Fibroblast of peridontal ligament (primary cell): Measurements from ENCODE around the gene CDH13.

Experiments used
- DNase-seq: peaks from one replicate; pipeline ENCODE4 v3.0.0-alpha.2; 2010; ENCODE audit errors: extremely low read depth

Gene CDH13

DNA sequence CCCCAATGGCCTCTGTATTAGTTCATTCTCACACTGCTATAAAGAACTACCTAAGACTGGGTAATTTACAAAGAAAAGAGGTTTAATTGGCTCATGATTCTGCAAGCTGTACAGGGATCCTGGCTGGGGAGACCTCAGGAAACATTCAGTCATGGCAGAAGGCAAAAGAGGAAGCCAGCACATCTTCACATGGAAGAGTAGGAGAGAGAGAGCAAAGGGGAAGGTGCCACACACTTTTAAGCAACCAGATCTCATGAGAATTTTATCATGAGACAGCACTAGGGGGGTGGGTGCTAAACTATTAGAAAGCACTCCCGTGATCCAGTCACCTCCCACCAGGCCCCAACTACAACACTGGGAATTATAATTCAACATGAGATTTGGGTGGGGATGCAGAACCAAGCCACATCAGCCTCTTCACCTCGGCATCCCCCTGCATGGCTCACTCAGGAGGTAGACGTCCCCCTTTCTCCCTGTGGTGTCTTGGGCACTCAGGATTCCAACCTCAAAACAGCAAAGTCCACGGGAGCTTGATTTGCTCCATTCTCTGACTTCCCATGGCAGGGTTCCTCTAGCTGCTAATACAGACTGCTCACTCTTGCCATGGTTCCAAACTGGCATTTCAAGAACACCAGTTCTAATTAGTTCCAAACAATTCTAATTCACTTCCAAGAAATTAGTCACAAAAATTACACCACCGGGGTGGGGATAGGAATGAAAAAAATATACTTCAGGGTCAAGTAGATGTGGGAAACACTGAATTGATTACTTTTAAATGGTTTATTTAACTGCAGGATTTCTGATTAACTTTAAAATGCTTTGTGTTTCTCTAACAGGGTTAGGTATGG is 977.2 kb downstream of the CDH13 start:
- DNase-seq: peak; percentile 27

DNA sequence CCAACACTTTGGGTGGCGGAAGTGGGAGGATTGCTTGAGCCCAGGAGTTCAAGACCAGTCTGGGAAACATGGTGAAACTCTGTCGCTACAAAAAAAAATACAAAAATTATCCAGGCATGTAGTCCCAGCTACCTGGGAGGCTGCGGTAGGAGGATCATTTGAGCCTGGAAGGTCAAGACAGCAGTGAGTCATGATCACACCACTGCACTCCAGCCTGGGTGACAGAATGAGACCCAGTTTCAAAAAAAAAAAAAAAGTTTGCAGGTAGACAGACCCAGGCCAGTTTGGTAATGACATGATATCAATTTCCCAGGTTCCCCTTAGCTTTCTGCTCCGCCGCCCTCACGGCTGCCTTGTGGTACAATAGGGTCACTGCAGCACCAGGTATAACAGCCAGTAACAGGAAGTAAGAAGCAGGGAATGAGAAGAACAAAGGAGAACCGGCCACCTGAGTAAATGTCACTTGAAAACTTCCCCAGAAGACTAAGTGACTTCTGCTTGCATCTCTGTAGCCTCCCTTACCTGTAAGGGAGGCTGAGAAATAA is 979.8 kb downstream of the CDH13 start:
- no peak for DNase-seq

DNA sequence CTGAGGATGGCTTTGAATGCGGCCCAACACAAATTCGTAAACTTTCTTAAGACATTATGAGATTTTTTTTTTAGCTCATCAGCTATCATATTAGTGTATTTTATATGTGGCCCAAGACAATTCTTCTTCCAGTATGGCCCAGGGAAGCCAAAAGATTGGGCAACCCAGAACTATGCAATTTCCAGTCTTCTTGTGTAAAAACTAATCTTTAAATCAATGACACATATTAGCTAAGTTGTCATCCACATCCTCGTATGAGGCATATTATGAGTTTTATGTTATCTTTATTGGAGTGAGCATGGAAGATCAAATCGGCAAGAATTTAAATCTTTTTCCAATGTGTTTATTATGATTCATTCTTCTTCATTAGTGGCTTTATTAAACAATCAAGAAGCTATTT is 982.4 kb downstream of the CDH13 start:
- DNase-seq: no peak

DNA sequence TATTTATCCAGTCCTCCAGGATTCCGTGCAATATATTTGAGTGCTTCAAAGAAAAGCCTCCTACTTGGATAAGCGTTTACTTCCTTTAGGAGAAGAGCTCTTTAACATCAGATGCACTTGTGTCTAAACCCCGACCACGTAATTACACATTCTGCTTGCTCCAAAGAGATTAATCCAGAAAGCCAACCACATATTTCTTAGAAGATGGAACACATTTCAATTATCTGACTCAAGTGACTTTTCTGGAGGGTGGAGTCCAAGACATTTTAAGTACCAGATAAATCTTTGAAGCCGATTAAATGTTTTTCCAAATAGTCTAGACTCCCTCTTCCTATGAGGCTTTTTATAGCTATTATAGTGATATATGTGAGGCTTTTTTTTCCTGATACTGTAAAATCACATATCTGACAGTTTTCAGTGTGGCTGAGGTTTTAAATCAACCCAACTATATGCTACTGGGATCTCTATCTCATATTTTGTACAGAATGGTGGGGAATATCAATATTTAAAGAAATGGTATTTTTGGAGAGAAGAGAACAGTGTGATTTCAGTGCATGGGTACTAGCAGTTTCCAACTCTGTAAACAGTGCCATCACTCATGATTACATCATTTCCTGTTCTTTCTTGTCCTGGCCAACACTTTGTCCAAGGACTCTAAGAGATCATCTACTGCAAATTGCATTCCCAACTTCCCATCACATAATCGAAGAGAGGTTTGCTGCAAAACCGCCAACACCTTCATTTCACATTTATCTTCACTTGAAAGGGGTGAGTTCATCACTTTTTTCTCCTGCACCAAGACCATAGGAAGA is 988.6 kb downstream of the CDH13 start:
- no peak for DNase-seq

DNA sequence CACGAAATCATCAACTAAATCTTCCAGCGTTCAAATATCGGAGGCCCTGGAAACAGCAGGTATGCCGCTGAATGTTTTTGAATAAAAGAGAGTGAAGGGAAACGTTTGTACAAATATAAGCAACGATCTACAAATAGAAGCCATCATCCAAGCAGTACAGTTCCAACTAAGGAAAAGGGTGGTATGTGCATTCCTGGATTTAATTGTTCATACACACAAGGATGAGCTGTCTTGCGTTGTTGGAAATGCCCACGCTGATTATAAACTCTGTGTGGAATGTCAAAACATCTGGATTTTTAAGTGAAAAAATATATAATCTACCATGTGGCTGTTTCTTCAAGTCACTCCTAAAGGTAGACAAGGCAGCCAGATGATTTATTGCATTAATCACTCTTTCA is 989.2 kb downstream of the CDH13 start:
- DNase-seq: peak; percentile 18

DNA sequence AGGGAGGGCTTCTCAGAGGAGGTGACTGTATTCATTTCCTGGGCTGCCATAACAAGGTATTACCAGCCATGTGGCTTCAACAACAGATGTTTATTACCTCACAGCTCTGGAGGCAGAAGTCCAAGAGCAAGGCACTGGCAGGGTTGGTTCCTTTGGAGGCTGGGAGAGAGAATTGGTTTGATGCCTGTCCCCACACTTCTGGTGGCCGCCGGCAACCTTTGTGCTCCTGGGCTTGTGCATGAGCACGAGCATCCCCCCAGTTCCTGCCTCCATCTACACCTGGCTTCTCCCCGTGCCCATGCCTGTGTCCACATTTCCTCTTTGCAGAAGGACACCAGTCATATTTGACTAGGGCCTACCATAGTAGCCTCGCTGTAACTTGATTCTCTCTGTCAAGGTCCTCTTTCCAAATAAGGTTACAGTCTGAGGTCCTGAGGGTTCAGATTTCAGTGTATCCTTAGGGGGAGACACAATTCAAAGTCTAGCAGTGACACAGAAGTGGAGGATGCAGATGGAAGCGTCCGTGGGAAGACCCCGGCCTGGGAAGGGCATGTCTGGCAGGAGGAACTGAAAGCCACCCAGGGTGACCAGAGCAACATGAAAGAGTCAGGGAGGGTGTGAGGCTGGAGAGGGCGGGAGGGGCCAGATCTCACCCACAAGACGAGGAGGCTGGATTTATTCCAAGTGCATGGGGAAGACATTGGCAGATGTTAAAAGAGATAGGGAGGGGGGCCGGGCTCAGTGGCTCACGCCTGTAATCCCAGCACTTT is 992.8 kb downstream of the CDH13 start:
- no peak for DNase-seq

DNA sequence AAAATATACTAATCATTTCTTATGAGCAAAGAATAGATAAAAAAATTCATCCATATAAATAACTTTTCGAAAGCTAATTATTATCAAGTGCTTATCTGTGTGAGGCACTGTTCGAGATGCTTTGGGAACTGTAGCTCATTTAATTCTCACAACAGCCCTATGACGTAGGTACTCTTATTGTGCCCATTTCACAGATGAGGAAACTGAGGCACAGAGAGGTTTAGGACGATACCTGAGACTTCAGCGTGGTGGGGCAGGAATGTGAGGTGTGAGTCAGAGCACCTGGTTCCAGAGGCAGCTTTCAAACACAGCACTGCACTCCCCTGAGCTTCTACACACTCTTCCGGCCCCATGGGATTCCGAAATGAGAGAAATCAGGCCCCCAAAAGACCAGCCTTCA is 995.2 kb downstream of the CDH13 start:
- DNase-seq: no peak

DNA sequence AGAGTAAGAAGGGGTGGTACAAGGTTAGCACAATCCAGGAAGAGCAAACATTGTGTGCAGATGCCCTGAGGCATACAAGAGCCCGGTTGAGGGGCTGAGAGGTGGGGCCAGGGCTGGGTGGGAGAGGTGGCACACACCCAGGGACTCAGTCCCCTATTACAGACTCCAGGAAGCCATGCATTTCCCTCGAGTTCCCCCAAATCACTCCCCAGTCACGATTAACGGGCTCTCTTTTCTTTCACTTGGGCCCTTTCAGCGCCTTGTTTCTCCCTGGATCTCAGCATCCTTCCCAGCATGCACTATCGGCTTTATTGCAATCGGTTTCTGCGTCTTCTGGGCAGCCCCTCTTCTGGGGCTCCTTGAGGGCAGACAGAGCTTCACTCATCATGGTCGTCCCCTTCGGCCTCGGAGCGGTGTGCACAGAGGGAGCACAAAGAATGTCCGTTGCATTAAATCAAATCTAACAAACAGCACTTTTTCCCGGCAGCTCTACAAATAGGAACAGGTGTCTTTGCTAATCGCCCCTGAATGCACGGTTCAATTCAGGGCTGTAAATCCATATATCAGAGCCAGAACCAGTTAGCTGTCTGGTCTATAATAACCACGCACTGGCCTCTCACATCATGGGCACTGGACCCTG is 996.4 kb downstream of the CDH13 start:
- no peak for DNase-seq

DNA sequence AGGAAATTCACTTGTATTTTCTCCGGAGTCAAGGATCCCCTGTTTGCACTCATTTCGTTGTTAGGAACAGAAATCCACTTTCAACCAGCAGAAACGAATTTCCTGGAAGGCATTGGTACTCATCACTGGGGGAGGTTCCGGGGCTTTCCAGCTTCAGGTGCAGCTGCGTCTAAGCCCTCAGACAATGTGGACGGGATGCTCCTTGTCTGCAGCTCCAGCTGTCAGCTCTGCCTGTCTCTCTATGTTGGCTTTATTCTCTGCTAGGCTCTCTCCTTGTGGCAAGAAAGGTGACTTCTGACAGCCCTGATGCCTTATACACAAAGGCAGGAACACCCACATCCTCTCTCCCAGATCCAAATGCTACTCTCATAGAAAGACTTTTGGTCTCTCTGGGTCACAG is 997.1 kb downstream of the CDH13 start:
- DNase-seq: no peak

DNA sequence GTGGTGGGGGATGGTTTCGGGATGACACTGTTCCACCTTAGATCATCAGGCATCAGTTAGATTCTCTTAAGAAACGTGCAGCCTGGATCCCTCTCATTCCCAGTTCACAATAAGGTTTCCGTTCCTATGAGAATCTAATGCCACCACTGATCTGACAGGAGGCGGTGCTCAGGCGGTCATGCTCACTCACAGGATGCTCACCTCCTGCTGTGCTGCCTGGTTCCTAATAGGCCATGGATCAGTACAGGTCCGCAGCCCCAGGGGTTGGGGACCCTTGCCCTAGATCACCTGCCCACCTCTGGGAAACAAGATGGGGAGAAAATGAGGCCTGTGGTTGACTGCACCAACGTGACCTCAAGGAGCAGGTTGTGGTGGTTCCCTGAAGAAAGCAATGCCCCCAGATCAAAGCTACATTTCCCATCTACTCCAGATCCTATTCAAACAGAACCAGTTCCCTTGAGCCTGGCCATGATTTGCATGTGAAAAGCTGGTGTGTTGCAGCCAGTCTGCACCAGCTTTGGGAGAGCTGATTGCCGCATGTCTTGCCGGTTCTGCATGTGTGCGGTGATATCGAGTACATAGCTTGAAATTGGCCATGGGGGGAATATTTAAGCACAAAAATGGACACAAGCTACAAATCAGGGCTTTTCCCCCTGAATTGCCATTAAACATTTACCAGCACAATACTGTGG is 997.8 kb downstream of the CDH13 start:
- no peak for DNase-seq

DNA sequence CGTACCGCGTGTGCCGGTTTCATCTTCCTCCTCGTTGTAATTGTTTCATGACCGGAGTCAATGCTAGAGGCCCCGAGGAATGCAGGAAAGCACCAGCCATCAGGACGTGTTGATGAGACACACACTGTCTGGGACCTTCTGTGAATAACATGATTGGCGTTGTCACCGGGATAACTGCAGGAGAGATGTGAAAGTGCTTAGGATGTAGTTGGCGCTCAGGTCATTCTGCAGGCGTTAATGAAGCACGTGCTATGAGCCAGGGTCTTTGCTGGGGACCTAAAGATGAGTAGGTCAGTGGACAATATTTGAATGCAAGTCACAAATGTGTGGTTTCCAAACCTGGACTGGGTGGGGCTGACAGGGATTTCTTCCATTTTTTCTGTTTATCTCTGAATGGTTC is 999.4 kb downstream of the CDH13 start:
- DNase-seq: no peak

DNA sequence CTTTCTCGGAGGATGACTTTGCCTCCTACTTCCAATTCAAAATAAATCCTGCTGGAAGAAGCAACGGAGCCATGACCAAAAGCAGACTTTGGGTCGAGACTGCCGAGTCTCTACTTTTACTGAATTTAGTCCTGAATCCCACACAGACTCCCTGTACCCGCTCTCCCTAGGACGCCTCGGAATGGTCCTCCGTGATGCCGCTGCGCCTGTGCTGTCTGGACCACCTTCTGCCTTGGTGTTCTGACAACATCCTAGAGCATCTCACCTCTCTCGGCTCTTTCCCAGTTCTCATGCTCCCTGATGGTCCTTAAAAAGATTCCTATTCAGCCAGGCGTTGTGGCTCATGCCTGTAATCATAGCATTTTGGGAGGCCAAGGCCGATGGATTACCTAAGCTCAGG is 999.9 kb downstream of the CDH13 start:
- no peak for DNase-seq

DNA sequence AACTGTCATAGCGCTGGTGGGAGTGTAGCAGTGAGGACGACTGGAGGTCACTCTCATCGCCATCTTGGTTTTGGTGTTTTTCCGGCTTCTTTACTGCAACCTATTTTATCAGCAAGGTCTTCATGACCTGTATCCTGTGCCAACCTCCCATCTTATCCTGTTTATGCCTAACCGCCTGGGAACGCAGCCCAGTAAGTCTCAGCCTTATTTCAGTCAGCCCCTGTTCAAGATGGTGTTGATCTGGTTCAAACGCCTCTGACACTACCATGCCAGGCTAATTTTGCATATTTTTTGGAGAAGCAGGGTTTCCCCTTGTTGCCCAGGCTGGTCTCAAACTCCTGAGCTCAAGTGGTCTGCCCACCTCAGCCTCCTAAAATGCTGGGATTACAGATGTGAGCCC is 1001.2 kb downstream of the CDH13 start:
- DNase-seq: no peak

DNA sequence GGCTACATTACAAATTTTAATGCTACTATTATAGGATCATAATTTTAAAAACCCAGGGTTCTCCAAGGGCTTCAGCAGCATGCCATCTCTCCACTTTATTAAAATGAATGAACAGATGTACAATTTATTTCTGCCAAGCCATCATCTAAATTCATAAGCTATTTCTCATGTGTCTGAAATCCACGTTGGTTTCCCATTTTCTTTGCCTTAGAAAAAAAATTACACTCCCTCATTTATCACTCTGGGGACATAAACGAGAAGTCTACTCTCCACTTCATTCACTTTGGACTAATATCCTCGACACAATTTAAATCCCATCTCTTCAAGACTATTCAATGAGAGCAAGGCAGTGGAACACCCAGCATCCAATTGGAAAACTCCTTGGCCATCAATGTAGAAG is 1002.7 kb downstream of the CDH13 start:
- DNase-seq: no peak

DNA sequence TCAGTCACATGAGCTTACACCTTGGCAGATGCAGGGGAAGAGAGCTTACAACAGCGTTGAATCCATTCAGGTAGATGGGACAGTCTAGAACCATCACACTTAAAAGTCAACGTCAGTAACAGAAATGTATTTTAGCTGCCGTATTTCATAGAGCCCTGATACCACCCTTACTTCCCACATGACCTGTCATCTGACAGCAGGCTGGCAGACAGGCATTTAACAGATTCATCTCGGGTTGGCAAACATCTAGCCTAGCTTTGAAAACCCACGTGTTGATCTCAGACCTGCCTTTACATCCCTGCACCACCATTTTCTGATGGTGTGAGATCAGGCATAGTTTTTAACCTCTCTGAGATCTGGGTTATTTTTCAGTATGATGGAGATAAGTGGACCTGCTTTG is 1003.1 kb downstream of the CDH13 start:
- DNase-seq: no peak

DNA sequence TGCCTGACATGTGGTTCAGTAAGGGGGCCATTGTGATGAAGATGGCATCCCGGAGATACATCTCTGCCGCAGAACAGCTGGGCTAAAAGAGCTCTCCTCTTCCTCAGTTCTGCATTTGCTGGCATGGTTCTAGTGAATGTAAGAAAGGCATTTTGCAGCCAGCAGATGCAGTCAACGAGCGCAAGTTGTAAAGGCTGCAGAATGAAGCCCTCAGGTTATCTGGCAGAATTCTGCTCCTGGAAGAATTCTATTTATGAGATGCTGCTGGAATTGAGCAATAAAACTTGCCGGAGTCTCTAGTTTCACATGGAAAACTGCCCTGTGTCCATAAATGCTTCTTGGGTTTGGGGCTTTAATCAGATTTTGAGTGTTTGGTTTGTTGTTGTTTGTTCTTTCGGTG is 1004.2 kb downstream of the CDH13 start:
- no peak for DNase-seq

DNA sequence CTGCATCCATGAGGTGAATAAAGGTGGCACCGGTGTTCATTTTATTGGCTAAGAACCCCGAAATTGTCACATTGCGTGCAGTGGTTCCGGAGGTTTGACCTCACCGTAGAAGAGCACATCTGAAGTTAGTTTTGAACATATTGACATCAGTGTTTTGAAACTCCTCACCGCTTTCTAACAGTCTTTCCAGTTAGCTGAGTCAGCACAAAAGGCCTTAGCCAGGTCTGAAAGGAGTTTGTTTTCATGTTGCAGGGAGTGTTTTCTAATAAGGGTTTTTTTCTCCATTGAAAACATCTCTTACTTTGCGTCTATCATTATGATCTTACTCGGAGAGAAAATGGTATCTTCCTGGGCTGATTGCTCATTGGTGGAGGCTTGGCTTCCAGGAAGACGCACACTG is 1006.5 kb downstream of the CDH13 start:
- DNase-seq: no peak

DNA sequence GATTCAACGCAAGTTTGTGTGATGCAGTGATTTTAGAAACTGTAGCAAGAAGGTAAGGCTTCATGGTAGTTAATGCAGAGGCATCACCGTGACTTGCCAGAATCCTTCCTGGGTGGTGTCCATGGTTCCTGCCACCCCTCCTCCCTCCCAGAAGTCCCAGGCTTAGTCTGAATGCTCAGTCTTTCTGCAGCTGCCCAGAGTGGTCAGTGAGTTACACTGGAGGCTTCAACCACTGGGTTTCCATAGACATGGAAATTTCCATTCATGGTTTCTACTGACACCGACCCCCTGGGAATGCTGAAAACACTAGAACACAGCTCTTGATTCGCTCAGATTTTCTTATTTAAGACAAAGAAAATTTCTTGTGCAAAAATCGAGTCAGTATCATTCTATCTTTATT is 1021.6 kb downstream of the CDH13 start:
- no peak for DNase-seq

DNA sequence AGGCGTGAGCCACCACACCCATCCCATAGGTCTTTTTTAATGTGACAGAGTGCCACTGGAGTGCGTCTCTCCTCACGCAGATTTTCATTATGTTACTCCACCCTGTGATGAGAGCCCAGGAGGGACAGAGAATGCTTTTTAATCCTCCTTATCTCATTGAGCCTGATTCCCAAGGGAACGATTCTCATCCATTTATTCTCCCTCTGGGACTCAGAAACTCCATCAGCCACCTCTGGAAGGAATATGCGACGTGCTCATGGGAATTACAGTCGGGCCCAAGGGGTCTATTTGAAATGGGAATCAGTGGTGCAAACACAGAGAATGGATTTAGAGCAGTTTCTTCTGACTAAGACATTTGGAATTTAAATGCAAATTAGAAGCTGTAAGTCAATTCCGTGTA is 1025.1 kb downstream of the CDH13 start:
- DNase-seq: no peak

DNA sequence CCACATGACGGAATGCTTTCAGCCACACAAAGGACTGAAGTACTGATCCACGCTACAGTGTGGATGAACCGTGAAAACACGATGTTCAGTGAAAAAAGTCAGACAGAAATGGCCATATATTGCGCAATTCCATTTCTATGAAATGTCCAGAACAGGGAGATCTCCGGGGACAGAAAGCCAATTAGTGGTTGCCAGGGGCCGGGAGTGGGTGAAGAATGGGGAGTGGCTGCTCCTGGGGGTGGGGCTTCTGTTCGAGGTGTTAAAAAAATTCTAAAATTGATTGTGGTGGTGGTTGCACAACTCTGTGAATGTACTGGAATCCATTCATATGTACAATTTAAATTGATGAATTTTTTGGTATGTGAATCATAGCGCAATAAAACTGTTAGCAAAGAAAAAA is 1026.2 kb downstream of the CDH13 start:
- DNase-seq: peak; percentile 2

DNA sequence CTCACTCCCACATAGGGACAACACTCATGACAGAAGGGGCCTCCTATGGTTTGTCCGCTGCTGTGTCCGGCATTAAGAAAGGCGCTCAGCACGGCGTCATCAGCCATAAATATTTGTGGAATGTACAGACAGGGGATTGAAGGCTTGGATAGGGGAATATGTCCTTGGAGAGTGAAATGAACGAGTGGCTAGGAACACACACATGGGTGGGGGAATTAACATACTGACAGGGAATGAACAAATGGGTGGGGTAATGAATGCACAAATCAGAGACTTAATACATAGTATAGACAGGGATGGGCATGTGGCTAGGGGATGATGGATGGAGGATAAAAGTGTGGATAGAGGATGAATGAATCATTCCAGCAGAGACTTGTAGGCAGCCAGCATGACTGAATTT is 1027.0 kb downstream of the CDH13 start:
- DNase-seq: no peak
